ENCODE data around the gene CDH4.
A peak's percentile ranks its signal among the peaks of the same experiment; 100 is the strongest.

CDH4 gene

GRCh38 chr20:61437280-61438206, 185.5 kb downstream of the CDH4 start:
- Histone ChIP-seq H2BK5ac (ENCODE audit: low read length) (peak overlapping the region; percentile 97), H3K23ac (ENCODE audit: low read length) (peak overlapping the region; percentile 74), H2BK120ac (ENCODE audit: low read depth, low read length) (peak overlapping the region; percentile 96), H4K5ac (ENCODE audit: low read length) (peak overlapping the region; percentile 61), H3K79me1 (ENCODE audit: low read length) (peaks cover 2% of the 10 kb centered on the region), H3K9ac (ENCODE audit: low read length) (peak overlapping the region; percentile 56), H3K27ac (ENCODE audit: low read depth, low read length) (peak overlapping the region; percentile 100), H3K4ac (ENCODE audit: low read depth, low read length) (peak overlapping the region; percentile 99), H3K27me3 (ENCODE audit: insufficient read depth, low read length, poor library complexity) (no peaks in the 10 kb centered on the region), H2BK15ac (replicated peaks; ENCODE audit: low read depth) (peak overlapping the region; percentile 23), H3K79me2 (ENCODE audit: control insufficient read depth, insufficient read depth, low read length) (no peaks in the 10 kb centered on the region), H3K36me3 (ENCODE audit: control insufficient read depth, insufficient read depth, low read length) (no peaks in the 10 kb centered on the region), H3K18ac (ENCODE audit: low read length) (peak overlapping the region; percentile 96), H3K4me2 (ENCODE audit: low read length) (no peak overlapping the region), H4K8ac (ENCODE audit: low read depth, low read length) (peak overlapping the region; percentile 7), H3K4me3 (ENCODE audit: low read length) (no peak overlapping the region), H3K4me1 (ENCODE audit: control insufficient read depth, low read depth, low read length) (peaks cover 31% of the 10 kb centered on the region), H2AK5ac (ENCODE audit: low read length) (peak overlapping the region; percentile 95), H3K56ac (ENCODE audit: low read length) (peak overlapping the region; percentile 83)
- WGBS (ENCODE audit: extremely low coverage, insufficient coverage, low lambda C conversion rate): no CpG with 5 or more reads among the region's 28 CpGs
- DNase-seq: peak; percentile 87

- no peak for DNase-seq
- Histone ChIP-seq H3K9ac (ENCODE audit: low read length) (no peak overlapping the region), H3K4me2 (ENCODE audit: low read length) (no peak overlapping the region), H3K27ac (ENCODE audit: low read depth, low read length) (no peak overlapping the region), H3K4me1 (ENCODE audit: control insufficient read depth, low read depth, low read length) (peaks cover 34% of the 10 kb centered on the region), H2BK15ac (replicated peaks; ENCODE audit: low read depth) (no peak overlapping the region), H2BK120ac (ENCODE audit: low read depth, low read length) (no peak overlapping the region), H2AK5ac (ENCODE audit: low read length) (no peak overlapping the region), H3K4ac (ENCODE audit: low read depth, low read length) (no peak overlapping the region), H3K79me2 (ENCODE audit: control insufficient read depth, insufficient read depth, low read length) (no peaks in the 10 kb centered on the region), H3K36me3 (ENCODE audit: control insufficient read depth, insufficient read depth, low read length) (no peaks in the 10 kb centered on the region), H3K79me1 (ENCODE audit: low read length) (peaks cover 2% of the 10 kb centered on the region), H2BK5ac (ENCODE audit: low read length) (no peak overlapping the region), H3K4me3 (ENCODE audit: low read length) (no peak overlapping the region), H3K23ac (ENCODE audit: low read length) (no peak overlapping the region), H3K18ac (ENCODE audit: low read length) (no peak overlapping the region), H4K5ac (ENCODE audit: low read length) (no peak overlapping the region), H4K8ac (ENCODE audit: low read depth, low read length) (no peak overlapping the region), H3K27me3 (ENCODE audit: insufficient read depth, low read length, poor library complexity) (no peaks in the 10 kb centered on the region), H3K56ac (ENCODE audit: low read length) (no peak overlapping the region)
- WGBS (ENCODE audit: extremely low coverage, insufficient coverage, low lambda C conversion rate): no CpG with 5 or more reads among the region's 3 CpGs
These were observed 186.2 kb downstream of the CDH4 start for GRCh38 chr20:61438285-61438684.

GRCh38 chr20:61439251-61439650, 187.2 kb downstream of the CDH4 start:
- Histone ChIP-seq H3K56ac (ENCODE audit: low read length) (peak overlapping the region; percentile 1), H2BK15ac (replicated peaks; ENCODE audit: low read depth) (no peak overlapping the region), H2BK5ac (ENCODE audit: low read length) (peak overlapping the region; percentile 33), H3K4me2 (ENCODE audit: low read length) (no peak overlapping the region), H3K27ac (ENCODE audit: low read depth, low read length) (no peak overlapping the region), H3K9ac (ENCODE audit: low read length) (no peak overlapping the region), H4K8ac (ENCODE audit: low read depth, low read length) (no peak overlapping the region), H3K23ac (ENCODE audit: low read length) (no peak overlapping the region), H2AK5ac (ENCODE audit: low read length) (peak overlapping the region; percentile 99), H3K4me1 (ENCODE audit: control insufficient read depth, low read depth, low read length) (peaks cover 31% of the 10 kb centered on the region), H3K27me3 (ENCODE audit: insufficient read depth, low read length, poor library complexity) (no peaks in the 10 kb centered on the region), H4K5ac (ENCODE audit: low read length) (no peak overlapping the region), H2BK120ac (ENCODE audit: low read depth, low read length) (no peak overlapping the region), H3K18ac (ENCODE audit: low read length) (peak overlapping the region; percentile 1), H3K79me2 (ENCODE audit: control insufficient read depth, insufficient read depth, low read length) (no peaks in the 10 kb centered on the region), H3K79me1 (ENCODE audit: low read length) (peaks cover 2% of the 10 kb centered on the region), H3K4me3 (ENCODE audit: low read length) (no peak overlapping the region), H3K4ac (ENCODE audit: low read depth, low read length) (no peak overlapping the region), H3K36me3 (ENCODE audit: control insufficient read depth, insufficient read depth, low read length) (no peaks in the 10 kb centered on the region)
- no peak for DNase-seq
- no CpG with 5 or more reads among the region's 7 CpGs for WGBS (ENCODE audit: extremely low coverage, insufficient coverage, low lambda C conversion rate)

- DNase-seq: peak; percentile 33
- peaks cover 2% of the 10 kb centered on the region for H3K79me1 ChIP-seq (ENCODE audit: low read length)
- no peak overlapping the region for H2AK5ac ChIP-seq (ENCODE audit: low read length)
- H2BK120ac ChIP-seq (ENCODE audit: low read depth, low read length): no peak overlapping the region
- WGBS (ENCODE audit: extremely low coverage, insufficient coverage, low lambda C conversion rate): no CpG with 5 or more reads among the region's 14 CpGs
- no peaks in the 10 kb centered on the region for H3K27me3 ChIP-seq (ENCODE audit: insufficient read depth, low read length, poor library complexity)
- H3K23ac ChIP-seq (ENCODE audit: low read length): no peak overlapping the region
- no peak overlapping the region for H3K56ac ChIP-seq (ENCODE audit: low read length)
- H2BK5ac ChIP-seq (ENCODE audit: low read length): no peak overlapping the region
- no peaks in the 10 kb centered on the region for H3K36me3 ChIP-seq (ENCODE audit: control insufficient read depth, insufficient read depth, low read length)
- no peaks in the 10 kb centered on the region for H3K79me2 ChIP-seq (ENCODE audit: control insufficient read depth, insufficient read depth, low read length)
- H3K9ac ChIP-seq (ENCODE audit: low read length): no peak overlapping the region
- H3K4ac ChIP-seq (ENCODE audit: low read depth, low read length): no peak overlapping the region
- no peak overlapping the region for H2BK15ac ChIP-seq (replicated peaks; ENCODE audit: low read depth)
- no peak overlapping the region for H3K4me2 ChIP-seq (ENCODE audit: low read length)
- peaks cover 26% of the 10 kb centered on the region for H3K4me1 ChIP-seq (ENCODE audit: control insufficient read depth, low read depth, low read length)
- no peak overlapping the region for H3K27ac ChIP-seq (ENCODE audit: low read depth, low read length)
- no peak overlapping the region for H3K4me3 ChIP-seq (ENCODE audit: low read length)
- no peak overlapping the region for H3K18ac ChIP-seq (ENCODE audit: low read length)
- no peak overlapping the region for H4K5ac ChIP-seq (ENCODE audit: low read length)
- H4K8ac ChIP-seq (ENCODE audit: low read depth, low read length): no peak overlapping the region
These were observed 188.5 kb downstream of the CDH4 start for GRCh38 chr20:61440548-61441055.

GRCh38 chr20:61441537-61441936, 189.5 kb downstream of the CDH4 start:
- H2BK5ac ChIP-seq (ENCODE audit: low read length): no peak overlapping the region
- no peak overlapping the region for H3K4me3 ChIP-seq (ENCODE audit: low read length)
- no peaks in the 10 kb centered on the region for H3K36me3 ChIP-seq (ENCODE audit: control insufficient read depth, insufficient read depth, low read length)
- H2BK15ac ChIP-seq (replicated peaks; ENCODE audit: low read depth): no peak overlapping the region
- no peak overlapping the region for H3K23ac ChIP-seq (ENCODE audit: low read length)
- peak overlapping the region; percentile 18 for H3K4ac ChIP-seq (ENCODE audit: low read depth, low read length)
- no peak overlapping the region for H4K5ac ChIP-seq (ENCODE audit: low read length)
- no peak overlapping the region for H3K27ac ChIP-seq (ENCODE audit: low read depth, low read length)
- H4K8ac ChIP-seq (ENCODE audit: low read depth, low read length): no peak overlapping the region
- H3K79me1 ChIP-seq (ENCODE audit: low read length): peaks cover 2% of the 10 kb centered on the region
- DNase-seq: no peak
- H3K4me1 ChIP-seq (ENCODE audit: control insufficient read depth, low read depth, low read length): peaks cover 22% of the 10 kb centered on the region
- no peak overlapping the region for H2BK120ac ChIP-seq (ENCODE audit: low read depth, low read length)
- H3K79me2 ChIP-seq (ENCODE audit: control insufficient read depth, insufficient read depth, low read length): no peaks in the 10 kb centered on the region
- H3K18ac ChIP-seq (ENCODE audit: low read length): peak overlapping the region; percentile 25
- no CpG with 5 or more reads among the region's 5 CpGs for WGBS (ENCODE audit: extremely low coverage, insufficient coverage, low lambda C conversion rate)
- no peak overlapping the region for H3K9ac ChIP-seq (ENCODE audit: low read length)
- H3K27me3 ChIP-seq (ENCODE audit: insufficient read depth, low read length, poor library complexity): no peaks in the 10 kb centered on the region
- no peak overlapping the region for H3K4me2 ChIP-seq (ENCODE audit: low read length)
- H3K56ac ChIP-seq (ENCODE audit: low read length): no peak overlapping the region
- H2AK5ac ChIP-seq (ENCODE audit: low read length): no peak overlapping the region

Measured in mesendoderm (in vitro differentiated cells).